ENCODE measurements around the gene CADPS2. TPM values are rescaled to one million over a fixed set of nuclear protein-coding genes. Genes with fewer than 3 reads are reported as not detected.

Gene CADPS2
- total RNA-seq, 2 experiments from 2014 or later: not detected

DNA sequence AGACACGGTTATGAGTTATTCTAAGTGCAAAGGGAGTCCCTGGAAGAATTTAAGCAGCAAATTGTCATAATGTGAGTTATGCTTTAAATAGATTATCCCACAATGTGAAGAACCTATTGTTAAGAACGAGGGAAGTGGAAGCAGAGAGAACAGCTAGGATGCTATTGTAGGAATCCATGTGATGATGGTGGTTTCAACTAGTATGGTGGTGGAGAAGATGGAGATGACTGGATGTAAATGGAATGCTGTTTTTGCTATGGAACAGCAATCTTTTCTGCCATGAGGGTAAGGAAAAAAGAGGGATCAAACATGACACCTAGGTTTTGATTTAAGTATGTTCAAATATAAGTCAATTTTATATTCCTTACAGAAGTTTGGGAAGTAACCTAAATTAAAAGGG is 378.7 kb downstream of the CADPS2 start:
- Histone ChIP-seq H3K4me1 (ENCODE audit: insufficient read depth, low read length) (no peaks in the 10 kb centered on the region), H3K36me3 (ENCODE audit: insufficient read depth, low read length) (no peaks in the 10 kb centered on the region), H3K9me3 (ENCODE audit: control insufficient read depth in 1 of 2, insufficient read depth in 1 of 2, low read length in 2 of 2) (no peaks in the 10 kb centered on the region), H3K27ac (ENCODE audit: low read depth in 1 of 2, low read length in 2 of 2) (no peak overlapping the region), H3K27me3 (ENCODE audit: control insufficient read depth in 1 of 2, insufficient read depth in 2 of 2, low read length in 2 of 2) (no peaks in the 10 kb centered on the region), H3K4me3 (ENCODE audit: low read length) (no peak overlapping the region)
- H3K27ac Mint-ChIP-seq: no peak overlapping the region
- H3K9me3 Mint-ChIP-seq: no peaks in the 10 kb centered on the region
- intact Hi-C loops (cut with DNase I, micrococcal nuclease): no loop called here
- no peaks in the 10 kb centered on the region for H3K4me1 Mint-ChIP-seq (ENCODE audit: low read depth)
- ChIA-PET CTCF (no interaction called here), POLR2A (no interaction called here)
- no peak overlapping the region for H3K4me3 Mint-ChIP-seq
- H3K27me3 Mint-ChIP-seq: no peaks in the 10 kb centered on the region
- TF ChIP-seq, protein P1, sequence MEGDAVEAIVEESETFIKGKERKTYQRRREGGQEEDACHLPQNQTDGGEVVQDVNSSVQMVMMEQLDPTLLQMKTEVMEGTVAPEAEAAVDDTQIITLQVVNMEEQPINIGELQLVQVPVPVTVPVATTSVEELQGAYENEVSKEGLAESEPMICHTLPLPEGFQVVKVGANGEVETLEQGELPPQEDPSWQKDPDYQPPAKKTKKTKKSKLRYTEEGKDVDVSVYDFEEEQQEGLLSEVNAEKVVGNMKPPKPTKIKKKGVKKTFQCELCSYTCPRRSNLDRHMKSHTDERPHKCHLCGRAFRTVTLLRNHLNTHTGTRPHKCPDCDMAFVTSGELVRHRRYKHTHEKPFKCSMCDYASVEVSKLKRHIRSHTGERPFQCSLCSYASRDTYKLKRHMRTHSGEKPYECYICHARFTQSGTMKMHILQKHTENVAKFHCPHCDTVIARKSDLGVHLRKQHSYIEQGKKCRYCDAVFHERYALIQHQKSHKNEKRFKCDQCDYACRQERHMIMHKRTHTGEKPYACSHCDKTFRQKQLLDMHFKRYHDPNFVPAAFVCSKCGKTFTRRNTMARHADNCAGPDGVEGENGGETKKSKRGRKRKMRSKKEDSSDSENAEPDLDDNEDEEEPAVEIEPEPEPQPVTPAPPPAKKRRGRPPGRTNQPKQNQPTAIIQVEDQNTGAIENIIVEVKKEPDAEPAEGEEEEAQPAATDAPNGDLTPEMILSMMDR (IDR thresholded peaks at IDR 0.05): no peak
- ATAC-seq (ENCODE audit: poor library complexity) (no peak), DNase-seq (no peak)
- no peaks in the 10 kb centered on the region for H3K36me3 Mint-ChIP-seq (ENCODE audit: low read depth)

DNA sequence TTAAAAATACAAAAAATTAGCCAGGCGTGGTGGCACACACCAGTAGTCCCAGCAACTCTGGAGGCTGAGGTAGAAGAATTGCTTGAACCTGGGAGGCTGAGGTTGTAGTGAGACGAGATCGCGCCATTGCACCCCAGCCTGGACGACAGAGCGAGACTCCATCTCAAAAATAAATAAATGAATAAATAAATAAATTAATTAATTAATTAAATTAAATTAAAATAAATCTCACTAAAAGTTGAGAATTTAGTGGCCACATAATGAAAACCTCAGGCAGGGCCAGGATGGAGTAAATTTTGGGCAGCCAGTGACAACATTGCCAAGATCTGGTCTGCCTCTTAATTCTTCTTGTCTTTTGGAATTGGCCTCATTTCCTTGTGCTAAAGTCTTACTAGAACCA is 394.3 kb downstream of the CADPS2 start:
- H3K27ac ChIP-seq (ENCODE audit: low read depth in 1 of 2, low read length in 2 of 2): no peak overlapping the region
- Mint-ChIP-seq H3K27ac (no peak overlapping the region), H3K4me3 (no peak overlapping the region), H3K27me3 (no peaks in the 10 kb centered on the region), H3K9me3 (no peaks in the 10 kb centered on the region), H3K36me3 (ENCODE audit: low read depth) (no peaks in the 10 kb centered on the region), H3K4me1 (ENCODE audit: low read depth) (no peaks in the 10 kb centered on the region)
- POLR2A ChIA-PET: no interaction called here
- H3K4me3 ChIP-seq (ENCODE audit: low read length): no peak overlapping the region
- CTCF ChIA-PET: no interaction called here
- DNase-seq: no peak
- TF ChIP-seq, protein P1 (IDR thresholded peaks at IDR 0.05): no peak
- no peaks in the 10 kb centered on the region for H3K36me3 ChIP-seq (ENCODE audit: insufficient read depth, low read length)
- intact Hi-C loops (cut with DNase I, micrococcal nuclease): no loop called here
- H3K9me3 ChIP-seq (ENCODE audit: control insufficient read depth in 1 of 2, insufficient read depth in 1 of 2, low read length in 2 of 2): no peaks in the 10 kb centered on the region
- ATAC-seq (ENCODE audit: poor library complexity): no peak
- H3K4me1 ChIP-seq (ENCODE audit: insufficient read depth, low read length): no peaks in the 10 kb centered on the region
- no peaks in the 10 kb centered on the region for H3K27me3 ChIP-seq (ENCODE audit: control insufficient read depth in 1 of 2, insufficient read depth in 2 of 2, low read length in 2 of 2)

GRCh38 chr7:122488241-122488640 is 398.0 kb downstream of the CADPS2 start:
- intact Hi-C loops (cut with DNase I, micrococcal nuclease): no loop called here

More at GRCh38 chr7:122488241-122488640, 398.0 kb downstream of the CADPS2 start:
- ATAC-seq (ENCODE audit: poor library complexity) (no peak), DNase-seq (no peak)
- CTCF ChIA-PET: no interaction called here
- Mint-ChIP-seq H3K4me3 (no peak overlapping the region), H3K27me3 (no peaks in the 10 kb centered on the region), H3K9me3 (peaks cover 6% of the 10 kb centered on the region), H3K36me3 (ENCODE audit: low read depth) (no peaks in the 10 kb centered on the region), H3K27ac (no peak overlapping the region), H3K4me1 (ENCODE audit: low read depth) (no peaks in the 10 kb centered on the region)
- Histone ChIP-seq H3K9me3 (ENCODE audit: control insufficient read depth in 1 of 2, insufficient read depth in 1 of 2, low read length in 2 of 2) (no peaks in the 10 kb centered on the region), H3K27ac (ENCODE audit: low read depth in 1 of 2, low read length in 2 of 2) (no peak overlapping the region), H3K27me3 (ENCODE audit: control insufficient read depth in 1 of 2, insufficient read depth in 2 of 2, low read length in 2 of 2) (no peaks in the 10 kb centered on the region), H3K4me1 (ENCODE audit: insufficient read depth, low read length) (no peaks in the 10 kb centered on the region), H3K4me3 (ENCODE audit: low read length) (no peak overlapping the region), H3K36me3 (ENCODE audit: insufficient read depth, low read length) (no peaks in the 10 kb centered on the region)
- TF ChIP-seq, protein P1 (IDR thresholded peaks at IDR 0.05): no peak
- POLR2A ChIA-PET: no interaction called here

All from CD4-positive, alpha-beta T cell (primary cell).